ENCODE measurements around the gene IL33.

Gene IL33

DNA sequence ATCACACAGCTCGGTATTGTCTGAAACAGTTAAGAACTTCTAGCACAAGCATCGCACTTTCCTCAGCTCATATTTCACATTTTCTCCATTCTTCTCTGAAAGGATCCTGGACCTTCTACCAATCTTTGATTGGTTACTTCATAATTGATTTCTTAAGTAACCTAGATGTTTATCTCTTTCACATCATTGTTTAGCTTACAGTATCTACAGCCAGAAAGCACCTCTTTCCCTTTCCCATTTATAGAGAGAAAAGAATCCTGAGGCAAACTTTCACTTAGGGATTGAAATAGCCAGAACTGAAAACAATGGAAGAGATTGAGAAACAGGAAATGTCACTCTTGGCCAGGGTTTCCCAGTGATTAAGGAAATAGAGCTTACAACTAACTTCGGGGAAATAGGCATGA is 2.5 kb downstream of the IL33 start:
- DNase-seq, result no peak

DNA sequence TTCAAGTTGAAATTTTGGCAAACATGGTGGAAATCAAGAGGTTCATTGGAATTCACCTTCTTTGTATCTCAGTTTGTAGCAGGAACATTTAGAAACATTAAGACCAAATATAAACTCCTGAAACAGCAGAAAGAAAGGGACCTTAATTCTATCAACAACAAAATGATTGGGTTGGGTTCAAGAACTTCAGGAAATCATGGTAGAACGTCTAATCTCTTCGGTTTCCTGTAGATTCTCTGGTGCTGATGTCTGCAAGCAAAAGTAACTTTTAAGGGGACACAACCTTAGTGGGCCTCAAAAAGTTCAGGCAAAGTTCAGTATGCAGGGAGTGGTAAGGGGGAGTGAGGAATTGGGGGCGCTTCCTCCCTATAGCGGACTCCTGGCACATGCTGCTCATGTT is 3.4 kb downstream of the IL33 start:
- no peak for DNase-seq

DNA sequence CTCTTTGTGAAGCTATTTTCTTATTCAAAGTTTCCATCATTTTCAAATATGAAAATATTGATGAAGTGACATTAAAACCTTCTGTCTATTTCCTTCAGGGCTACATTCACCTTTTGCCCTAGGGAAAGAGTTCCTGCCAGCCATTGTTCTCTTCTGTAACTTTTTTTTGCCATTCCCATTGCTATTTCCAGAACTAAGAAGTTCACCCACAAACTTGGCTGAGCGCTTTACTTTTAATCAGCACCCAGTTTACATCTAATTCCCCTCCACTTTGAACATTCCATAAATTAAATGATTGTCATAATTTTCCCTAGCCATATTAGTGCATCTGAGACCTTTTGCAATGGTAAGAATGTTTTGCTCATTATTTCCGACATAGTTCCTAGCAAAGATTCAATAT is 4.4 kb downstream of the IL33 start:
- DNase-seq, result no peak

GRCh38 chr9:6224393-6225154 is 9.0 kb downstream of the IL33 start:
- DNase-seq, result no peak

DNA sequence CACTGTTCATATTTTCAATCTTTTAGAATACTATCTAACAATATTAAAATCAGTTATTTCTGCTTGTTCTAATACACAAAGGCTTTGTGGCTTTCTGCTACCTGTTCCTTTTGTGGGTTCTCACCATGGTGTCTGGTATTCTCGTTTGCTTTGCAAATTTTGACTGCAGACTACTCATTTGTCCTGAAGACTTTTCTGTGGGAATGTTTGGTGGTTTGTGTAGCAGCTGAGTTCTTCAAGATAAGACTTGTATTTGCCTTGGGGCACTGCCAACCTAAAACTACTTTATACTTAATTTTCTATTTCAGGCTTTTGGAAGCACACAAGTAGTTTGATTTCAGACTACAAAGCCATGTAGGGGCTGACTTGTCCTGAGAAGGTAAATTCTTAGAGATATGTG is 11.1 kb downstream of the IL33 start:
- DNase-seq, result no peak

- DNase-seq, result no peak
Measured at GRCh38 chr9:6229186-6229585, 13.6 kb downstream of the IL33 start.

DNA sequence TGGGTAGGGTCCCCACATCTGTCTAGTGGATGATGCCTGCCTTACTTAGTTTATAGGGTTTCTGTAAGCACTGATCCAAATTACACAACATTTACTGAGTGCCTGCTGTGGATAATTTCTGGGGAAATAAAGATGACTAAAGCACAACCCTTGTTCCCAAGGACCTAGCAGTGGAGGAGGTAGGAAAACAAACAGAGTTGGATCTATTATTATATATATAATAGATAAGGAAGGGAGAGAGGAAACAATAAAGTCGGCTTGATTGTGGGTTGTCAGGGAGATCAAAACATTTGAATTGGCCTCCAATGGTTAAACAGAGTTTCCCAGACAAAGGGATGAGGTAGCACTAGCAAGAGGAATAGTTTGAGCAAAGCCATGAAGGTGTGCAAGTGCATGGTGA is 14.0 kb downstream of the IL33 start:
- DNase-seq, result no peak

- no peak for DNase-seq
Measured at GRCh38 chr9:6230037-6230780, 14.6 kb downstream of the IL33 start.

DNA sequence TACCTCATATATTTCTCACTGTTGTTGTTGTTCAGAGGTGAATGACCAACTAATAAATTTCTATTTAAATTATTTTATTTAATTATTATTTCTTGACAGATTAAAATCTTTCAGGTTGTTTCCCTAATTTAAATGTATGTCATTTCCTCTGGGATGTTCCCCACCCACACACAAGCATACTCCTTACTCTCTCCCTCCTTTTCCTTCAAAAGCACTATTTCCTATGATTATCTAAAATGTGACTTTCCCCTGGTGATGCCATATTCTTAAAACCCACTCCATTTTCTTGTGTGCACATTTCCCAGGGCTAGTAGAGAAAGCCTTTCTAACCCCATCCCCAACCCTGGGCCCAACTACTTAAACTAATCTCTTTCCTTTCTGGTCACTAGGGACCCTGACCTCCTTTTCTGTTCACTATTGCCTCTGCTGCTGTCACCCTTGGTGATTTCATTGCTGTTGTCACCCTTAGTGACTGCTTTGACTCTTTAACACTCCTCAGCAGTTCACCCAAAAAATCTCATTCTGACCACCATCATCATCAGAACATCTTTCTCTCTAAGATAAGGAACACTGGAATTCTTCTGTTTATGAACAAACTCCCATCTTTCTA is 16.8 kb downstream of the IL33 start:
- DNase-seq, result no peak

DNA sequence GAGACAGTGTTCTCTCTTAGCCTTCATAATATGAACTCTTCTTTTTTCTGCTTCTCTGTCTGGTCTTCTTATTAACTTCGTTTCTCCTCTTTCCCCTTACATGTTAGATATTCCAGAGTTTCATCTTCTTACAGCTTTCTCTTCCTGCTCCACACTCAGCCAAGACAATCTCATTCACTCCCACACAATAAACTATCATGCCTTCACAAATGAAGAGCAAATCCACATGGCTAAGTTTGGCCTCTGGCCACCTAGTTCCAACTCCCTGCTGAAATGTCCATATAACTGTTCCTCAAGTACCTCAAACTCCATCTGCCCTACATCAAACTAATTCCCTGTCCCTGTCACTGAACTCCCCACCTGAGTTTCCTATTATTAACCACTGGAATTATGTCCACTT is 18.4 kb downstream of the IL33 start:
- no peak for DNase-seq

GRCh38 chr9:6237267-6237666 is 21.7 kb downstream of the IL33 start:
- DNase-seq, result no peak

- DNase-seq, result no peak
Measured at GRCh38 chr9:6239048-6239461, 23.4 kb downstream of the IL33 start.

GRCh38 chr9:6239694-6240093 is 24.1 kb downstream of the IL33 start:
- DNase-seq, result no peak

- DNase-seq, result no peak
Measured at GRCh38 chr9:6243746-6244145, 28.1 kb downstream of the IL33 start.

DNA sequence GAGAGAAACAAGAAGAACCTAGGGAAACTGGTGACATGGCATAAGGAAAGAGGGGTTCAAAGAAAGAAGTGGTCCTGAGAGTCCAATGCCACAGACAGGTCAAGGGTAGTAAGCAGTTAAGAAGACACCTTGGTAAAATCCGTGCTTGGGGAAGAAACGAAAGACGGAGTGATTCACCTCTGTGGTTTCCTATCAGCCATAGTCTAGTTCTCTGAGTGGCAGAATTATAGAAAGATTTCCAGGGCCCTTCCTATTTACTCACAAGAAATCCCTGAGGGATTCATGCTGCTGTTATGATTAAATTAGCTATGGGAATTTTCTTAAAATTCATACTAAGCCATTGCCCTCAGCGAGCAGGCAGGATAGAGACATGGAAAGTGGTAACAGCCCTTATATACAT is 31.7 kb downstream of the IL33 start:
- DNase-seq, result no peak

DNA sequence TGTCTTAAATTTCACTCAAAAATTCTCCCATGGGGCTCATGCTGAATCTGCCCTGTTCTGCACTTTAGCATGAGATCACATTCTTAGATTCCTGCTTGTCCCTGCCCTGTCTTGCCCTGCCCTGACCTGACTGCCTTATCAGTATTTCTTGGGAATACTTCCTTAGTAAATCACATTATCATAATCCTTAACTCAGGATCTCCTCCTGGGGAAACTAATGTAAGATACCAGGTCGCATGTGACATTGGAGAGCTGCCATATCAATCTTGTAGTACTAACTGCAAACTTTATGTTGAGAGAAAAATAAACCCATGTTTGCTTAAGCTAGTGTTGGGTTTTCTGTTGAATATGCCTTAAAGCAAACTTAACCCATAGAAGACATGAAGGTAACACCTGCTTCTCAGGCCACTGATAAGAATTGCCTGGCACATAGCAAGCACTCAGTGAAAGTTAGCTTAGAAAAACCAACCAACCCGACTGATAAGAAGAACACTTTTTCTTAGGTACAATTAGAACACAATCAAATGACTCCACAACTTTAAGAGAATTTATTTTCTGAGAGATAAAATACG is 53.3 kb downstream of the IL33 start:
- no peak for DNase-seq

DNA sequence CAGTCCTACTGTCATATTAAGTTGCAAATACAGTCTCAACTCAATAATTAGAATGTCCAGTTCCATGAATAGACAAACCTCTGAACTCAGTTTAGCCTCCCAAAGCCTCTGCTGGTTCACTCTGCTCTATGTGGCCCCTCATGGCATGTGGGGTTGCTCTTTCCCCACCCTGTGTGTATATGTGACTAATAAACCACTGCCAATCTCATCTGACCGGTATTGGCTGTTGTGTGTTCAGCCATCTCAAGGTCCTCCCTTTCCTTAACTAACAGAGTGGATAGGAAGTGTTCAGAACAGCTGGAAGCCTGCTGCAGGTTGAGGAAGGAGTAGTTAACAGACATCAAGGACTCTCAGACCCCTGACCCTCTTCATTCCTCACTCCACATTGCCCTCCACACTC is 55.3 kb downstream of the IL33 start:
- DNase-seq, result no peak

- no peak for DNase-seq
Measured at GRCh38 chr9:6271508-6272228, 56.1 kb downstream of the IL33 start.

GRCh38 chr9:6272229-6272598 is 56.6 kb downstream of the IL33 start:
- DNase-seq, result no peak

DNA sequence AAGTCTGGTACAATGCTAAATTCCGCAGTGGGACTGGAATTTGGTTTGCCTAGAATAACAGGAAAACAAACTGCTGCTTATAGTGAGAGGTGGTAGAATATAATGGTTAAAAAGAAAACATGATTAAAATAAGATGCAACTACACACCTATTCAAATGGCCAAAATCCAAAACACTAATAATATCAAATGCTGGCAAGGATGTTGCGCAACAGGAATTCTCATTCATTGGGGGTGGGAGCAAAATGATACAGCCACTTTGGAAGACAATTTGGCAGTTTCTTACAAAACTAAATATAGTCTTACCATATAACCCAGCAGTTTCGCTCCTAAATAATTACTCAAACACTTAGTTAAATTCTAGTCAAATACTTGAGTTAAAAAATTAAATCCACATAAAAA is 61.8 kb downstream of the IL33 start:
- no peak for DNase-seq

- DNase-seq, result no peak
Measured at GRCh38 chr9:6301858-6302257, 86.3 kb downstream of the IL33 start.

DNA sequence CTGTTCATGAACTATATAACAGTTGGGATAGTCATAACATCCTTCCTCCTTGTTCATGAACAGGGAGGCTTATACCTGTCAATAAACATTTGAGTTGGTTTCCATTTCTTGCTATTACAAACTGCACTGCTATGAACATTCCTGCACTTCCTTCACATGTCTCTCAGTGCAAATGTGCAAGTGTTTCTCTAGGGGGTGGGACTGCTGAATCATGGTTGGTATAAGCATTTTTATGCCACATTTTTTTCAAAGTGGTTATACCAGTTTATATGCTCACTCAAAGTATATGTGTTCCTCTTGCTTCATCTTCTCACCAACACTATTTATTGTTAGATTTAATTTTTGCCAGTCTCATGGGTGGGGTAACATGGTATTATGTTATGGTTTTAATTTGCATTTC is 86.8 kb downstream of the IL33 start:
- DNase-seq, result no peak

GRCh38 chr9:6304232-6304631 is 88.6 kb downstream of the IL33 start:
- DNase-seq, result no peak

Data from activated CD4-positive, CD25-positive, alpha-beta regulatory T cell (primary cell).